ENCODE data around the gene RETSAT. TPM values are rescaled to one million over a fixed set of nuclear protein-coding genes. Genes with fewer than 3 reads are reported as not detected.

The RETSAT gene
- total and polyA plus RNA-seq, 2 of the 13 experiments (the other 11 are each of a cell fraction or from before 2014, with no cell fraction given) = 46.7 to 61.0 TPM

DNA sequence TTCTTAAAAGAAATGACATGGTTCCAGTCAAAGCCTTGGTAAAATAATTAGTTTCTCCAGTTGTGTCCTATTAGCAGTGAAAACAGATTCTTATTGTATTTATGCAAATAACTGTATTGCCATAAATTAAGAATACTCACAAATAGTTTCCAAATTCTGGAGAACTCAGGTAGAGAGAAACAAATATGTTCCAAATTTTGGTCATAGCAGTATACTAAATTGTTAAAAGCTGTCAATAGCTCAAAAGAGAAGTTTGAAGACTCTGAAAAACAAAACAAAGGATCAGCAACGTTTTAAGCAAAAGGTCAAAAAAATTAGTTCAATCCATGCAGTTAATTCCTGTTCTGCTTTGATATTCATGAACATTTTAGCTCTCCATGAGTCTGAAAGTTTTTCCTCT is 25.7 kb upstream of the RETSAT start:
- 81% methylated on average over 1 of the region's 1 CpG for WGBS (ENCODE audit: low lambda C conversion rate)
- H3K9me3 ChIP-seq (ENCODE audit: low read length) = peaks cover 6% of the 10 kb centered on the region; the same call in 1 of the 2 replicates
- BruUV-seq (replicated peaks) = no TSS peak
- FAIRE-seq (no peak), ATAC-seq (no peak), DNase-seq (ENCODE audit: low spot score) (no peak)
- no peaks in the 10 kb centered on the region for H4K20me1 ChIP-seq (ENCODE audit: insufficient read depth, low read length)
- H3K4me2 ChIP-seq (ENCODE audit: low read depth, low read length) = no peak overlapping the region
- no peak overlapping the region for H3K27ac ChIP-seq (ENCODE audit: extremely low read length, insufficient read depth, low read length)
- no peak overlapping the region for H3K9ac ChIP-seq (ENCODE audit: insufficient read depth, low read depth, low read length)
- no peaks in the 10 kb centered on the region for H3K4me1 ChIP-seq (ENCODE audit: insufficient read depth, low read length)
- no peaks in the 10 kb centered on the region for H3K79me2 ChIP-seq (ENCODE audit: insufficient read depth, low read length)
- no peak overlapping the region for H3K4me3 ChIP-seq (replicated peaks in 1 of 3; ENCODE audit: insufficient read depth in 1 of 3, low read depth in 2 of 3, low read length in 3 of 3)
- no peak overlapping the region for H2AFZ ChIP-seq (ENCODE audit: low read length)
- peaks cover 1 to 4% of the 10 kb centered on the region in 2 experiments; a peak in 3 of 5 replicates for H3K36me3 ChIP-seq (replicated peaks in 1 of 2; ENCODE audit: control insufficient read depth in 1 of 2, insufficient read depth in 2 of 2, low read length in 2 of 2)
- POLR2A ChIA-PET = no interaction called here
- CTCF ChIA-PET (ENCODE audit: low intra/inter-chr PET ratio, low total read pairs) = no interaction called here
- in situ Hi-C loops (cut with HindIII; ENCODE audit: extremely low pct_ligation_motif_present, low pct_unique_long_range_greater_than_20kb) = no loop called here
- no peaks in the 10 kb centered on the region for H3K27me3 ChIP-seq (ENCODE audit: control insufficient read depth in 1 of 2, insufficient read depth in 2 of 2, low read length in 2 of 2)
- intact Hi-C loops (cut with micrococcal nuclease; ENCODE audit: unreplicated experiment) = no loop called here
- TF ChIP-seq SIN3A (IDR thresholded peaks at IDR 0.05; ENCODE audit: borderline replicate concordance, low read depth, low read length) (no peak), ZNF431 (CRISPR knock-in tag; IDR thresholded peaks at IDR 0.05; ENCODE audit: borderline replicate concordance, low read depth) (no peak), MXI1 (IDR thresholded peaks at IDR 0.05; ENCODE audit: borderline replicate concordance, low read depth, low read length) (no peak), ZNF780A (CRISPR knock-in tag; IDR thresholded peaks at IDR 0.05) (no peak), MTA3 (CRISPR knock-in tag; IDR thresholded peaks at IDR 0.05) (no peak), RNF219 (CRISPR knock-in tag; IDR thresholded peaks at IDR 0.05) (no peak), ZNF773 (CRISPR knock-in tag; IDR thresholded peaks at IDR 0.05; ENCODE audit: borderline replicate concordance) (no peak), ZNF577 (CRISPR knock-in tag; IDR thresholded peaks at IDR 0.05; ENCODE audit: borderline replicate concordance, low read depth) (no peak), HNRNPL (IDR thresholded peaks at IDR 0.05; ENCODE audit: low read depth, low read length) (no peak), ZNF749 (CRISPR knock-in tag; IDR thresholded peaks at IDR 0.05; ENCODE audit: borderline replicate concordance) (no peak), CREB1 (IDR thresholded peaks at IDR 0.05) (no peak), CREB1 (CRISPR knock-in tag; IDR thresholded peaks at IDR 0.05) (no peak), NFE2L2 (IDR thresholded peaks at IDR 0.05; ENCODE audit: low read length) (no peak), ZBTB49 (CRISPR knock-in tag; IDR thresholded peaks at IDR 0.05; ENCODE audit: borderline replicate concordance) (no peak), SALL1 (CRISPR knock-in tag; IDR thresholded peaks at IDR 0.05) (no peak), GABPB1 (CRISPR knock-in tag; IDR thresholded peaks at IDR 0.05) (no peak), ZNF724P (CRISPR knock-in tag; IDR thresholded peaks at IDR 0.05; ENCODE audit: borderline replicate concordance) (no peak), FOXA3 (CRISPR knock-in tag; IDR thresholded peaks at IDR 0.05) (no peak)
- TF ChIP-seq, protein P1, sequence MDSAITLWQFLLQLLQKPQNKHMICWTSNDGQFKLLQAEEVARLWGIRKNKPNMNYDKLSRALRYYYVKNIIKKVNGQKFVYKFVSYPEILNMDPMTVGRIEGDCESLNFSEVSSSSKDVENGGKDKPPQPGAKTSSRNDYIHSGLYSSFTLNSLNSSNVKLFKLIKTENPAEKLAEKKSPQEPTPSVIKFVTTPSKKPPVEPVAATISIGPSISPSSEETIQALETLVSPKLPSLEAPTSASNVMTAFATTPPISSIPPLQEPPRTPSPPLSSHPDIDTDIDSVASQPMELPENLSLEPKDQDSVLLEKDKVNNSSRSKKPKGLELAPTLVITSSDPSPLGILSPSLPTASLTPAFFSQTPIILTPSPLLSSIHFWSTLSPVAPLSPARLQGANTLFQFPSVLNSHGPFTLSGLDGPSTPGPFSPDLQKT (CRISPR knock-in tag; IDR thresholded peaks at IDR 0.05; ENCODE audit: borderline replicate concordance) = no peak
- TF ChIP-seq, protein P2, sequence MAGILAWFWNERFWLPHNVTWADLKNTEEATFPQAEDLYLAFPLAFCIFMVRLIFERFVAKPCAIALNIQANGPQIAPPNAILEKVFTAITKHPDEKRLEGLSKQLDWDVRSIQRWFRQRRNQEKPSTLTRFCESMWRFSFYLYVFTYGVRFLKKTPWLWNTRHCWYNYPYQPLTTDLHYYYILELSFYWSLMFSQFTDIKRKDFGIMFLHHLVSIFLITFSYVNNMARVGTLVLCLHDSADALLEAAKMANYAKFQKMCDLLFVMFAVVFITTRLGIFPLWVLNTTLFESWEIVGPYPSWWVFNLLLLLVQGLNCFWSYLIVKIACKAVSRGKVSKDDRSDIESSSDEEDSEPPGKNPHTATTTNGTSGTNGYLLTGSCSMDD (CRISPR knock-in tag; IDR thresholded peaks at IDR 0.05) = no peak

Data from HepG2 (cell line).